HCT116 (cell line): Measurements from ENCODE around the gene MMRN1. TPM values are rescaled to one million over a fixed set of nuclear protein-coding genes. Genes with fewer than 3 reads are reported as not detected.

ENCODE experiments used
- ATAC-seq: fragments of 200-7000 bp; cut with Tn5 transposase; 2 replicates; pipeline ENCODE4 v1.9.1; 2020; ENCODE audit warnings: mild to moderate bottlenecking, moderate library complexity
- BruUV-seq: library from RNA; stranded (reverse); fragments of 400-500 nt; replicated peaks from 2 replicates; lab custom pipeline; 2021; lab: Mats Ljungman, UMichigan
- CTCF ChIA-PET: fragments of 300-600 bp; sonication (Branson Sonifier 250); formaldehyde crosslinking; loops from one replicate; lab custom pipeline; 2021; ENCODE audit warnings: antibody characterized with exemption; lab: Charles Lee
- POLR2A ChIA-PET: fragments of 300-600, 350-600 bp; sonication (Branson Sonifier 250); formaldehyde crosslinking; loops from one replicate; lab custom pipeline; 2021; ENCODE audit warnings: antibody characterized with exemption; lab: Charles Lee
- RAD21 ChIA-PET, 2 experiments: fragments of 300-600 bp; sonication (Branson Sonifier 250); formaldehyde crosslinking; loops; one replicate each; lab custom pipeline; 2023; ENCODE audit warnings: low total read pairs in 2 of 2; ENCODE audit not compliant: uncharacterized antibody in 2 of 2, unreplicated experiment in 2 of 2, low non-redundant PET in 1 of 2; lab: Charles Lee
- DNase-seq: peaks from one replicate; pipeline ENCODE4 v3.0.0-alpha.2; 2010; ENCODE audit warnings: low read depth, low spot score
- H2AFZ ChIP-seq: fragments of 200-600 bp; shearing (Covaris generic), sonication (generic); 2 replicates; pipeline ENCODE4 v1.6.1; 2017; ENCODE audit warnings: low read depth, mixed run types, mixed read lengths, antibody characterized with exemption, low read length; ENCODE audit not compliant: poor library complexity, severe bottlenecking
- H3K27ac ChIP-seq: 2 replicates; pipeline ENCODE4 v1.5.1; 2012; ENCODE audit warnings: low read depth, low read length
- H3K27me3 ChIP-seq: fragments of 200-600 bp; sonication (generic); 2 replicates; pipeline ENCODE4 v1.6.1; 2016; ENCODE audit warnings: mixed run types, low read length, mixed read lengths; ENCODE audit not compliant: insufficient read depth
- H3K36me3 ChIP-seq, 2 experiments: fragments of 200-500 bp in 1 of 2; fragments of 200-600 bp in 1 of 2; sonication (Bioruptor generic) in 1 of 2; sonication (generic) in 1 of 2; 2 replicates each; pipeline versions ENCODE4 v1.5.1 to v1.6.1; 2014 to 2016; ENCODE audit warnings: low read length in 2 of 2, inconsistent platforms in 1 of 2, mixed read lengths in 1 of 2, mixed run types in 1 of 2; ENCODE audit not compliant: insufficient read depth in 2 of 2, control insufficient read depth in 1 of 2
- H3K4me1 ChIP-seq, 2 experiments: fragments of 200-600 bp in 1 of 2; sonication (generic) in 1 of 2; 2 replicates each; pipeline versions ENCODE4 v1.5.1 to v1.6.1; 2012 to 2017; ENCODE audit warnings: low read length in 2 of 2, inconsistent platforms in 1 of 2, mild to moderate bottlenecking in 1 of 2, mixed read lengths in 1 of 2, mixed run types in 1 of 2, moderate library complexity in 1 of 2; ENCODE audit not compliant: insufficient read depth in 2 of 2, control insufficient read depth in 1 of 2
- H3K4me2 ChIP-seq: fragments of 200-600 bp; sonication (generic); 2 replicates; pipeline ENCODE4 v1.6.1; 2017; ENCODE audit warnings: mixed run types, low read length, mixed read lengths
- H3K4me3 ChIP-seq, 2 experiments: fragments of 200-600 bp in 1 of 2; sonication (generic) in 1 of 2; replicated peaks in 1 of 2; 2 replicates each; pipeline ENCODE4 v1.5.1; 2011 to 2016; ENCODE audit warnings: low read length in 2 of 2, control low read depth in 1 of 2, low read depth in 1 of 2, mild to moderate bottlenecking in 1 of 2, mixed read lengths in 1 of 2, mixed run types in 1 of 2
- H3K79me2 ChIP-seq: fragments of 200-600 bp; sonication (generic); 2 replicates; pipeline ENCODE4 v1.6.1; 2017; ENCODE audit warnings: mild to moderate bottlenecking, mixed run types, low read length, moderate library complexity, mixed read lengths; ENCODE audit not compliant: insufficient read depth
- H3K9ac ChIP-seq: fragments of 200-600 bp; sonication (generic); 2 replicates; pipeline ENCODE4 v1.6.1; 2016; ENCODE audit warnings: low read length, mixed read lengths
- H3K9me2 ChIP-seq: fragments of 200-600 bp; sonication (generic), shearing (Covaris generic); 2 replicates; pipeline ENCODE4 v1.6.1; 2017; ENCODE audit warnings: mixed run types, mild to moderate bottlenecking, moderate library complexity; ENCODE audit not compliant: insufficient read depth
- H3K9me3 ChIP-seq, 2 experiments: fragments of 200-500 bp in 1 of 2; fragments of 200-600 bp in 1 of 2; sonication (Bioruptor generic) in 1 of 2; sonication (generic) in 1 of 2; 2 replicates each; pipeline ENCODE4 v1.6.1; 2014 to 2017; ENCODE audit warnings: low read length in 2 of 2, mixed read lengths in 2 of 2, inconsistent platforms in 1 of 2, low read depth in 1 of 2, mild to moderate bottlenecking in 1 of 2, mixed run types in 1 of 2, moderate library complexity in 1 of 2; ENCODE audit not compliant: control insufficient read depth in 1 of 2, insufficient read depth in 1 of 2
- H4K20me1 ChIP-seq: fragments of 200-600 bp; sonication (generic), shearing (Covaris generic); 2 replicates; pipeline ENCODE4 v1.6.1; 2017; ENCODE audit warnings: mixed run types, mild to moderate bottlenecking, moderate library complexity; ENCODE audit not compliant: insufficient read depth
- CEBPB ChIP-seq: IDR thresholded peaks from 2 replicates; pipeline ENCODE4 v1.6.1; 2012; ENCODE audit warnings: low read depth
- ELF1 ChIP-seq: IDR thresholded peaks from 2 replicates; pipeline ENCODE4 v1.6.1; 2012; ENCODE audit warnings: low read depth, borderline replicate concordance
- EZH2 ChIP-seq: fragments of 200-600 bp; sonication (generic); IDR thresholded peaks from 2 replicates; pipeline ENCODE4 v1.6.1; 2017; ENCODE audit warnings: antibody characterized with exemption, mixed run types
- FOSL1 ChIP-seq: IDR thresholded peaks from 2 replicates; pipeline ENCODE4 v1.6.1; 2012; ENCODE audit warnings: low read depth
- MAX ChIP-seq: IDR thresholded peaks from 2 replicates; pipeline ENCODE4 v1.6.1; 2012
- SIN3A ChIP-seq: IDR thresholded peaks from 2 replicates; pipeline ENCODE4 v1.6.1; 2012; ENCODE audit warnings: low read depth
- TCF7L2 ChIP-seq: IDR thresholded peaks from 2 replicates; pipeline ENCODE4 v1.7.0; 2011; ENCODE audit warnings: borderline replicate concordance, inconsistent platforms; ENCODE audit not compliant: insufficient read depth, insufficient read length; ENCODE audit errors: extremely low read depth
- intact Hi-C: fragments of 100-400 bp; cut with micrococcal nuclease; formaldehyde crosslinking; loops from 2 replicates; pipeline ENCODE4 v1.10.0; 2022
- total RNA-seq: library from RNA; stranded (reverse); gene quantifications from one replicate; pipeline ENCODE4 v1.2.1, GENCODE V29; 2021; ENCODE audit not compliant: unreplicated experiment
- TF ChIP-seq, protein P1 (sequence below): IDR thresholded peaks from 2 replicates; pipeline ENCODE4 v1.6.1; 2012; ENCODE audit warnings: low read depth

Gene MMRN1
- total RNA-seq, 1 experiment from 2014 or later, result 0.12 TPM

GRCh38 chr4:89855236-89855635 is 39.4 kb upstream of the MMRN1 start:
- Histone ChIP-seq H3K9ac (no peak overlapping the region), H3K4me3 (no peak overlapping the region), H3K9me3 (no peaks in the 10 kb centered on the region), H3K27ac (no peak overlapping the region), H3K79me2 (no peaks in the 10 kb centered on the region), H3K4me1 (no peaks in the 10 kb centered on the region), H2AFZ (no peak overlapping the region), H3K4me2 (no peak overlapping the region), H4K20me1 (no peaks in the 10 kb centered on the region), H3K27me3 (no peaks in the 10 kb centered on the region), H3K36me3 (no peaks in the 10 kb centered on the region), H3K9me2 (no peaks in the 10 kb centered on the region)
- ChIA-PET CTCF (no interaction called here), RAD21 (no interaction called here), POLR2A (no interaction called here)
- no peak for TF ChIP-seq FOSL1
- no peak for TF ChIP-seq MAX
- BruUV-seq, result no TSS peak
- intact Hi-C loops, result no loop called here
- DNase-seq (no peak), ATAC-seq (no peak)

GRCh38 chr4:89860971-89861370 is 33.7 kb upstream of the MMRN1 start:
- ChIA-PET RAD21 (no interaction called here), POLR2A (no interaction called here), CTCF (interaction anchor here (1.5 kb wide), 1 partner anchor 8 kb away, joined by 9 read pairs; no protein-coding TSS in a partner anchor)
- Histone ChIP-seq H3K9ac (no peak overlapping the region), H3K9me3 (no peaks in the 10 kb centered on the region), H3K27me3 (no peaks in the 10 kb centered on the region), H3K27ac (no peak overlapping the region), H3K9me2 (no peaks in the 10 kb centered on the region), H2AFZ (no peak overlapping the region), H3K79me2 (no peaks in the 10 kb centered on the region), H3K36me3 (no peaks in the 10 kb centered on the region), H3K4me1 (no peaks in the 10 kb centered on the region), H4K20me1 (no peaks in the 10 kb centered on the region), H3K4me2 (no peak overlapping the region), H3K4me3 (no peak overlapping the region)
- BruUV-seq, result no TSS peak
- DNase-seq (no peak), ATAC-seq (no peak)
- TF ChIP-seq, protein P1, sequence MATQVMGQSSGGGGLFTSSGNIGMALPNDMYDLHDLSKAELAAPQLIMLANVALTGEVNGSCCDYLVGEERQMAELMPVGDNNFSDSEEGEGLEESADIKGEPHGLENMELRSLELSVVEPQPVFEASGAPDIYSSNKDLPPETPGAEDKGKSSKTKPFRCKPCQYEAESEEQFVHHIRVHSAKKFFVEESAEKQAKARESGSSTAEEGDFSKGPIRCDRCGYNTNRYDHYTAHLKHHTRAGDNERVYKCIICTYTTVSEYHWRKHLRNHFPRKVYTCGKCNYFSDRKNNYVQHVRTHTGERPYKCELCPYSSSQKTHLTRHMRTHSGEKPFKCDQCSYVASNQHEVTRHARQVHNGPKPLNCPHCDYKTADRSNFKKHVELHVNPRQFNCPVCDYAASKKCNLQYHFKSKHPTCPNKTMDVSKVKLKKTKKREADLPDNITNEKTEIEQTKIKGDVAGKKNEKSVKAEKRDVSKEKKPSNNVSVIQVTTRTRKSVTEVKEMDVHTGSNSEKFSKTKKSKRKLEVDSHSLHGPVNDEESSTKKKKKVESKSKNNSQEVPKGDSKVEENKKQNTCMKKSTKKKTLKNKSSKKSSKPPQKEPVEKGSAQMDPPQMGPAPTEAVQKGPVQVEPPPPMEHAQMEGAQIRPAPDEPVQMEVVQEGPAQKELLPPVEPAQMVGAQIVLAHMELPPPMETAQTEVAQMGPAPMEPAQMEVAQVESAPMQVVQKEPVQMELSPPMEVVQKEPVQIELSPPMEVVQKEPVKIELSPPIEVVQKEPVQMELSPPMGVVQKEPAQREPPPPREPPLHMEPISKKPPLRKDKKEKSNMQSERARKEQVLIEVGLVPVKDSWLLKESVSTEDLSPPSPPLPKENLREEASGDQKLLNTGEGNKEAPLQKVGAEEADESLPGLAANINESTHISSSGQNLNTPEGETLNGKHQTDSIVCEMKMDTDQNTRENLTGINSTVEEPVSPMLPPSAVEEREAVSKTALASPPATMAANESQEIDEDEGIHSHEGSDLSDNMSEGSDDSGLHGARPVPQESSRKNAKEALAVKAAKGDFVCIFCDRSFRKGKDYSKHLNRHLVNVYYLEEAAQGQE, result no peak
- no peak for TF ChIP-seq SIN3A
- no peak for TF ChIP-seq EZH2
- no peak for TF ChIP-seq CEBPB
- TF ChIP-seq MAX, result no peak
- no peak for TF ChIP-seq ELF1
- no peak for TF ChIP-seq TCF7L2
- intact Hi-C loops, result no loop called here
